Tibial nerve (tissue), 4 donors: Measurements from ENCODE around the gene PSAPL1. TPM values are rescaled to one million over a fixed set of nuclear protein-coding genes. Genes with fewer than 3 reads are reported as not detected.

Experiments used
- DNase-seq, 2 donors: peaks; one replicate each; pipeline ENCODE4 v3.0.0-alpha.2; 2019; ENCODE audit warnings: low spot score in 2 of 2
- H3K27ac ChIP-seq, 4 donors: fragments of 200-600 bp; sonication (generic) in 3 of 4; one replicate each; pipeline ENCODE4 v1.5.1; 2017 to 2019; ENCODE audit warnings: mild to moderate bottlenecking in 1 of 4
- H3K27me3 ChIP-seq, 2 donors: fragments of 200-600 bp; sonication (generic) in 1 of 2; one replicate each; pipeline versions ENCODE4 v1.5.1 to v1.6.0; 2017 to 2019
- H3K36me3 ChIP-seq, 3 donors: fragments of 200-600 bp; sonication (generic); one replicate each; pipeline ENCODE4 v1.5.1; 2018 to 2019
- H3K4me1 ChIP-seq, 4 donors: fragments of 200-600 bp; sonication (generic) in 3 of 4; one replicate each; pipeline ENCODE4 v1.5.1; 2017 to 2019
- H3K4me3 ChIP-seq, 4 donors: fragments of 200-600 bp; sonication (generic) in 3 of 4; one replicate each; pipeline ENCODE4 v1.5.1; 2017 to 2019; ENCODE audit warnings: mild to moderate bottlenecking in 1 of 4, moderate library complexity in 1 of 4
- H3K9me3 ChIP-seq, 4 donors: fragments of 200-600 bp; sonication (generic) in 3 of 4; one replicate each; pipeline ENCODE4 v1.5.1; 2017 to 2019
- CTCF ChIP-seq, 5 experiments: fragments of 200-600 bp in 3 of 5; fragments of 450-650 bp in 2 of 5; sonication (generic) in 3 of 5; IDR thresholded peaks; one replicate each; pipeline ENCODE4 v1.5.1; 2016 to 2019; ENCODE audit warnings: antibody characterized with exemption in 5 of 5, mild to moderate bottlenecking in 3 of 5, moderate library complexity in 2 of 5
- EP300 ChIP-seq, 2 donors: sonication (generic); formaldehyde crosslinking; IDR thresholded peaks; one replicate each; pipeline ENCODE4 v1.6.1; 2017; ENCODE audit warnings: antibody characterized with exemption in 2 of 2, mild to moderate bottlenecking in 1 of 2
- POLR2A ChIP-seq, 2 donors: fragments of 450-650 bp; IDR thresholded peaks; one replicate each; pipeline ENCODE4 v1.6.1; 2017; ENCODE audit warnings: antibody characterized with exemption in 2 of 2, mild to moderate bottlenecking in 2 of 2, moderate library complexity in 2 of 2
- WGBS, 2 donors: methylation state at CpG; one replicate each; pipeline ENCODE4 v1.1.5; 2018; 5-methylcytosine and 5-hydroxymethylcytosine counted together
- total RNA-seq, 4 donors: library from RNA; depleted of rRNA; stranded (reverse); fragments of >200 nt; gene quantifications; one replicate each; pipeline ENCODE4 v1.1.0, GENCODE V29; 2016

PSAPL1 gene
- total RNA-seq, 4 donors from 2014 or later: under 0.01 to 0.22 TPM; not detected in 2

DNA sequence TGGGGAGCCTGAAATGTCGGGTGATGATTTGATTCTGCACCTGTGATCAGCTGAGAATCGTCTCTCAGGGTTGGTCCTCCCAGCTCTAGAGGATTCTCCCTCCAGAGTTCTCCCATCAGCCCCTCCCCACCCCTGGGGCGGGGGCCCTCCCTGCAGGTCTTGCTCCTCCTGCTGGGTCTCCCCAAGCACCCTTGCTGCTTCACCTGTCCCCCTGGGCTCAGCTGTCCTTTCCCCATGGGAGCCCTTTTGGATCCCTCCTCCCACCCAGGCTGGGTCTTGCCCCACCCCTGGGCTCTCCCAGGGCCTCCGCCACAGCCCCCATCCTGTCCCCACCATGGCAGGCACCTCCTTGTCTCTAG, 22.2 kb downstream of the PSAPL1 start:
- Histone ChIP-seq H3K4me1 (no peaks in the 10 kb centered on the region), H3K36me3 (no peaks in the 10 kb centered on the region), H3K27me3 (no peaks in the 10 kb centered on the region), H3K27ac (no peak overlapping the region), H3K9me3 (peaks cover 0 to 23% (median 4%) of the 10 kb centered on the region in 4 donors), H3K4me3 (no peak overlapping the region)
- TF ChIP-seq POLR2A (IDR thresholded peaks at IDR 0.05) (no peak), CTCF (IDR thresholded peaks at IDR 0.05) (no peak), EP300 (IDR thresholded peaks at IDR 0.05) (no peak)
- no peak for DNase-seq
- WGBS, 2 donors: 86% methylated on average over 4 of the region's 4 CpGs

GRCh38 chr4:7411896-7412553, 22.7 kb downstream of the PSAPL1 start:
- H3K36me3 ChIP-seq: no peaks in the 10 kb centered on the region
- no peak for TF ChIP-seq EP300 (IDR thresholded peaks at IDR 0.05)
- TF ChIP-seq POLR2A (IDR thresholded peaks at IDR 0.05): no peak
- TF ChIP-seq CTCF (IDR thresholded peaks at IDR 0.05): no peak
- H3K4me1 ChIP-seq: no peaks in the 10 kb centered on the region
- no peaks in the 10 kb centered on the region for H3K27me3 ChIP-seq
- whole genome bisulfite sequencing, 2 donors: 34 to 62% methylated on average over 7 to 12 of the region's 12 CpGs
- H3K27ac ChIP-seq: no peak overlapping the region
- no peak for DNase-seq
- peaks cover 0 to 28% (median 4%) of the 10 kb centered on the region in 4 donors for H3K9me3 ChIP-seq
- H3K4me3 ChIP-seq: no peak overlapping the region

DNA sequence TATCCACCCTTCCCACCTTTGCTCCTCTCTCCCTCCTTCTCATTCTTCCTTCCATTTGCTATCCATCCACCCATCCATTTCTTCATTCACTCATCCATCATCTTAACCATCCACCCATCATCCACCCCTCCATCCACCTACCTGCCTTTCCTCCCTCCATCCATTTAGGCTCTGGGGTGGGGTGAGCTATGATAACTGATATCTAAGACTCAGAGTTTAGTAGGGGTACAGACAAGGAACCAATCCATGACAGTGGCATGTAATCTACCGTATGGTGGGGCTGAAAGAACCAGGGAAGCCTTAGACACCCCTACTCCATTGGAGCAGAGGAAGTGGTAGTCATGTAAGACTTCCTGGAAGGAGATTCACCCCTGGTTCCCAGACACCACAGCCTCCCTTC, 23.2 kb downstream of the PSAPL1 start:
- no peak for DNase-seq
- H3K27ac ChIP-seq: no peak overlapping the region
- 86 to 95% methylated on average over 1 of the region's 1 CpG for WGBS, 2 donors

GRCh38 chr4:7410446-7410845, 24.3 kb downstream of the PSAPL1 start:
- no peaks in the 10 kb centered on the region for H3K27me3 ChIP-seq
- H3K4me3 ChIP-seq: no peak overlapping the region
- no peaks in the 10 kb centered on the region for H3K4me1 ChIP-seq
- TF ChIP-seq CTCF (IDR thresholded peaks at IDR 0.05) (no peak), POLR2A (IDR thresholded peaks at IDR 0.05) (no peak), EP300 (IDR thresholded peaks at IDR 0.05) (no peak)
- H3K36me3 ChIP-seq: no peaks in the 10 kb centered on the region
- H3K27ac ChIP-seq: no peak overlapping the region
- 50 to 57% methylated on average over 1 of the region's 1 CpG for WGBS, 2 donors
- no peak for DNase-seq
- H3K9me3 ChIP-seq: peaks cover 0 to 35% (median 4%) of the 10 kb centered on the region in 4 donors

More for the DNA sequence above, 23.2 kb downstream of the PSAPL1 start:
- Histone ChIP-seq H3K4me3 (no peak overlapping the region), H3K27me3 (no peaks in the 10 kb centered on the region), H3K9me3 (peaks cover 0 to 33% (median 4%) of the 10 kb centered on the region in 4 donors), H3K4me1 (no peaks in the 10 kb centered on the region), H3K36me3 (no peaks in the 10 kb centered on the region)
- no peak for TF ChIP-seq POLR2A (IDR thresholded peaks at IDR 0.05)
- no peak for TF ChIP-seq CTCF (IDR thresholded peaks at IDR 0.05)
- TF ChIP-seq EP300 (IDR thresholded peaks at IDR 0.05): no peak

GRCh38 chr4:7408166-7408565, 26.6 kb downstream of the PSAPL1 start:
- no peak overlapping the region for H3K4me3 ChIP-seq
- H3K36me3 ChIP-seq: no peaks in the 10 kb centered on the region
- H3K9me3 ChIP-seq: peaks cover 0 to 40% (median 4%) of the 10 kb centered on the region in 4 donors
- no peak for TF ChIP-seq POLR2A (IDR thresholded peaks at IDR 0.05)
- no peak for TF ChIP-seq CTCF (IDR thresholded peaks at IDR 0.05)
- TF ChIP-seq EP300 (IDR thresholded peaks at IDR 0.05): no peak
- no peaks in the 10 kb centered on the region for H3K4me1 ChIP-seq
- 78 to 83% methylated on average over 4 of the region's 4 CpGs for WGBS, 2 donors
- no peak for DNase-seq
- H3K27me3 ChIP-seq: no peaks in the 10 kb centered on the region
- no peak overlapping the region for H3K27ac ChIP-seq
